Ovary (tissue), 3 donors: Measurements from ENCODE around the gene LAMP2.

Experiments
- POLR2A ChIP-seq: fragments of 450-650 bp; IDR thresholded peaks from one replicate; pipeline ENCODE4 v1.6.1; 2017; ENCODE audit warnings: antibody characterized with exemption, mild to moderate bottlenecking, moderate library complexity
- TF ChIP-seq, protein P1 (sequence below), 3 donors: fragments of 450-650 bp in 2 of 3; fragments of 200-600 bp in 1 of 3; IDR thresholded peaks; one replicate each; pipeline versions ENCODE4 v1.5.1 to v1.8.0; 2016 to 2022; ENCODE audit warnings: antibody characterized with exemption in 3 of 3, mild to moderate bottlenecking in 1 of 3
- donor health status: DM: no; HTN: no; CAD: no.

DNA sequence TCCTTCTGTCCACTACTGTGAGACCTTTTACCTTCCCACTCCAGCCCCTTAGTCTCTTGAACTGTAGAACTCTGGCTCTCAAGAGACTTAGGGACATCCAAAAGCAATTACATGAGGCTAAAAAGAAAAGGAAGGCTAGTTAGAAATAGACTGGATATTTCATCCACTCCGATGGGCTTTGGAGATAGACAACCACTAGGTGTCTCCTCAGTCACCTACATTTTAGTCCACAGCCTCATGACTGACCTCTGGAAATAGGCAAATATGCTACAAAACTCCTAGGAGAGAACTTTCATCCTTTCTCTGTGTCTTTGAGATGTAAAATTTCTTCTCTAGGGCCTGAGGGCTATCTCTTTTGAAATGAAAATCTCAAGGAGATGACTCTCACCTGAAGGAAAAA is 45.1 kb upstream of the LAMP2 start:
- TF ChIP-seq, protein P1, sequence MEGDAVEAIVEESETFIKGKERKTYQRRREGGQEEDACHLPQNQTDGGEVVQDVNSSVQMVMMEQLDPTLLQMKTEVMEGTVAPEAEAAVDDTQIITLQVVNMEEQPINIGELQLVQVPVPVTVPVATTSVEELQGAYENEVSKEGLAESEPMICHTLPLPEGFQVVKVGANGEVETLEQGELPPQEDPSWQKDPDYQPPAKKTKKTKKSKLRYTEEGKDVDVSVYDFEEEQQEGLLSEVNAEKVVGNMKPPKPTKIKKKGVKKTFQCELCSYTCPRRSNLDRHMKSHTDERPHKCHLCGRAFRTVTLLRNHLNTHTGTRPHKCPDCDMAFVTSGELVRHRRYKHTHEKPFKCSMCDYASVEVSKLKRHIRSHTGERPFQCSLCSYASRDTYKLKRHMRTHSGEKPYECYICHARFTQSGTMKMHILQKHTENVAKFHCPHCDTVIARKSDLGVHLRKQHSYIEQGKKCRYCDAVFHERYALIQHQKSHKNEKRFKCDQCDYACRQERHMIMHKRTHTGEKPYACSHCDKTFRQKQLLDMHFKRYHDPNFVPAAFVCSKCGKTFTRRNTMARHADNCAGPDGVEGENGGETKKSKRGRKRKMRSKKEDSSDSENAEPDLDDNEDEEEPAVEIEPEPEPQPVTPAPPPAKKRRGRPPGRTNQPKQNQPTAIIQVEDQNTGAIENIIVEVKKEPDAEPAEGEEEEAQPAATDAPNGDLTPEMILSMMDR (IDR thresholded peaks at IDR 0.05), result no peak
- TF ChIP-seq POLR2A, result no peak
